PFSK-1 (cell line): Measurements from ENCODE around the gene BCAS1.

Experiments used
- FOXP2 ChIP-seq: optimal IDR thresholded peaks from 2 replicates; pipeline ENCODE3; 2011; ENCODE audit warnings: borderline replicate concordance, control low read depth, inconsistent platforms; ENCODE audit not compliant: insufficient read depth; ENCODE audit errors: extremely low read length, extremely low read depth
- POLR2AphosphoS5 ChIP-seq: IDR thresholded peaks from 2 replicates; pipeline ENCODE4 v1.6.1; 2012; ENCODE audit warnings: low read depth, mild to moderate bottlenecking, control low read depth, low read length, moderate library complexity
- SIN3A ChIP-seq: IDR thresholded peaks from 2 replicates; pipeline ENCODE4 v1.6.1; 2012; ENCODE audit warnings: mild to moderate bottlenecking, low read length, moderate library complexity, borderline replicate concordance; ENCODE audit not compliant: insufficient read depth
- TAF1 ChIP-seq: IDR thresholded peaks from 2 replicates; pipeline ENCODE4 v1.6.1; 2012; ENCODE audit warnings: low read length, control low read depth, borderline replicate concordance; ENCODE audit not compliant: insufficient read depth
- TF ChIP-seq, protein P1 (sequence below), 2 experiments: IDR thresholded peaks; 2 replicates each; pipeline versions ENCODE4 v1.6.1 to v1.8.0; 2011 to 2012; ENCODE audit warnings: low read depth in 2 of 2, low read length in 2 of 2, control low read depth in 1 of 2, inconsistent platforms in 1 of 2, mild to moderate bottlenecking in 1 of 2, moderate library complexity in 1 of 2; ENCODE audit not compliant: insufficient read depth in 1 of 2

The BCAS1 gene

DNA sequence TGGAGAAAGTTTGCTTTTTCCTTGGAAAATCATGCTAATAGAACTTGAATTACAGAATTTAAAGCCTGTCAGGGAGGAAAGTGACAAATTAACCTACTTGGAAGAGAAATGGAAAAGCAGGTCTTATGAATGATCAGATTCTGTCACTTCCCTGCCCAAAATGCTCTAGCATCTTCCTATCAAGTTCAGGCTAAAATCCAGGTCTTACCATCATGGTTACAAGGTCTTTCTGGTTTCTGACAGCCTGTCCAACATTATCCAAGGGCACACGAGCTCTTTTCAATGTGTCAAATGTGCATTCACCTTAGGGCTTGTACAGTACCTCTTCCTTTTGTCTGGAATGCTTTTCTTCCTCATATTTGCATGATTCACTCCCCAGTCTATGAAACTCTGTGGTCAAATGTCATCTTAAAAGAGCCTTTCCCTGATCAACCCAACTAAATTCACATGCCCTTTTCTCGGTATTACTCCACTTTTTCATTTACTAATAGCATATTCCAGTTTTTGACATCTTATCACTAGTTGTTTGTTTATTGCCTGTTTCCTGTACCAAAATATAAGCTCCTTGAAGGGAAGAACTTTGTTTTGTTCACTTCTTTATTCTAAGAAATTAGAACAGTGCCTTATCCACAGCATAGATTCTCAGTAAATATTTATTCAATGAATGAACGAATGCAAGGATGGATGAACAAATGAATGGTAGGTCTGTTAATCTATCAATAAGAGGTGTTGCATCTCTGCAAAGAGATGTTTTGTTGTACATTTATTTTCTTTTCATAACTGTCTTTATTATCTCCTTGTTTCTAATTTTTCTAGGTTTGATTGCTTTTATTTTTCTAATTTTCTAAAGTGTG is 139.5 kb downstream of the BCAS1 start:
- TF ChIP-seq TAF1 (no peak), FOXP2 (no peak)

GRCh38 chr20:53929974-53930650 is 140.3 kb downstream of the BCAS1 start:
- TF ChIP-seq, protein P1, sequence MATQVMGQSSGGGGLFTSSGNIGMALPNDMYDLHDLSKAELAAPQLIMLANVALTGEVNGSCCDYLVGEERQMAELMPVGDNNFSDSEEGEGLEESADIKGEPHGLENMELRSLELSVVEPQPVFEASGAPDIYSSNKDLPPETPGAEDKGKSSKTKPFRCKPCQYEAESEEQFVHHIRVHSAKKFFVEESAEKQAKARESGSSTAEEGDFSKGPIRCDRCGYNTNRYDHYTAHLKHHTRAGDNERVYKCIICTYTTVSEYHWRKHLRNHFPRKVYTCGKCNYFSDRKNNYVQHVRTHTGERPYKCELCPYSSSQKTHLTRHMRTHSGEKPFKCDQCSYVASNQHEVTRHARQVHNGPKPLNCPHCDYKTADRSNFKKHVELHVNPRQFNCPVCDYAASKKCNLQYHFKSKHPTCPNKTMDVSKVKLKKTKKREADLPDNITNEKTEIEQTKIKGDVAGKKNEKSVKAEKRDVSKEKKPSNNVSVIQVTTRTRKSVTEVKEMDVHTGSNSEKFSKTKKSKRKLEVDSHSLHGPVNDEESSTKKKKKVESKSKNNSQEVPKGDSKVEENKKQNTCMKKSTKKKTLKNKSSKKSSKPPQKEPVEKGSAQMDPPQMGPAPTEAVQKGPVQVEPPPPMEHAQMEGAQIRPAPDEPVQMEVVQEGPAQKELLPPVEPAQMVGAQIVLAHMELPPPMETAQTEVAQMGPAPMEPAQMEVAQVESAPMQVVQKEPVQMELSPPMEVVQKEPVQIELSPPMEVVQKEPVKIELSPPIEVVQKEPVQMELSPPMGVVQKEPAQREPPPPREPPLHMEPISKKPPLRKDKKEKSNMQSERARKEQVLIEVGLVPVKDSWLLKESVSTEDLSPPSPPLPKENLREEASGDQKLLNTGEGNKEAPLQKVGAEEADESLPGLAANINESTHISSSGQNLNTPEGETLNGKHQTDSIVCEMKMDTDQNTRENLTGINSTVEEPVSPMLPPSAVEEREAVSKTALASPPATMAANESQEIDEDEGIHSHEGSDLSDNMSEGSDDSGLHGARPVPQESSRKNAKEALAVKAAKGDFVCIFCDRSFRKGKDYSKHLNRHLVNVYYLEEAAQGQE (IDR thresholded peaks at IDR 0.05; ENCODE audit: insufficient read depth in 1 of 2, low read depth in 2 of 2, low read length in 2 of 2), result no peak
- TF ChIP-seq FOXP2, result no peak
- no peak for TF ChIP-seq POLR2AphosphoS5
- TF ChIP-seq TAF1, result no peak
- no peak for TF ChIP-seq SIN3A

GRCh38 chr20:53929399-53929798 is 141.0 kb downstream of the BCAS1 start:
- TF ChIP-seq SIN3A (no peak), POLR2AphosphoS5 (no peak), FOXP2 (no peak), TAF1 (no peak)
- TF ChIP-seq, protein P1 (IDR thresholded peaks at IDR 0.05; ENCODE audit: insufficient read depth in 1 of 2, low read depth in 2 of 2, low read length in 2 of 2), result no peak

- TF ChIP-seq SIN3A (no peak), POLR2AphosphoS5 (no peak)
Observed at GRCh38 chr20:53927990-53928389, 142.4 kb downstream of the BCAS1 start.

GRCh38 chr20:53926428-53927028 is 143.9 kb downstream of the BCAS1 start:
- no peak for TF ChIP-seq TAF1
- TF ChIP-seq FOXP2, result no peak
- no peak for TF ChIP-seq SIN3A
- TF ChIP-seq POLR2AphosphoS5, result no peak
- TF ChIP-seq, protein P1 (IDR thresholded peaks at IDR 0.05; ENCODE audit: insufficient read depth in 1 of 2, low read depth in 2 of 2, low read length in 2 of 2), result no peak
